ENCODE measurements around the gene PCDHGA5.
"Not testable (repeated sequence)": the region's sequence is repeated elsewhere in the genome, so short reads cannot be mapped to it uniquely, and the experiment has no call there.

Gene PCDHGA5

GRCh38 chr5:141354900-141355469 lies 9.0 kb upstream of the PCDHGA5 start, which contains the start of gene PCDHGA4:
TSS of gene PCDHGA4 (plus strand) at chr5:141355021. CDS start at chr5:141355108, 87 bp downstream.
- no peak for DNase-seq

GRCh38 chr5:141355641-141356040 lies 8.3 kb upstream of the PCDHGA5 start:
- DNase-seq: no peak

GRCh38 chr5:141356133-141356532 lies 7.8 kb upstream of the PCDHGA5 start:
- no peak for DNase-seq

- DNase-seq: no peak
Measured at GRCh38 chr5:141356950-141357349, 7.0 kb upstream of the PCDHGA5 start.

- DNase-seq: no peak
Measured at GRCh38 chr5:141359790-141360426, 4.1 kb upstream of the PCDHGA5 start, which contains the start of gene PCDHGB2. TSS of gene PCDHGB2 (plus strand) at chr5:141359994. CDS start at chr5:141360136, 142 bp downstream.

- no peak for DNase-seq
Measured at GRCh38 chr5:141360685-141361084, 3.3 kb upstream of the PCDHGA5 start.

- no peak for DNase-seq
Measured at GRCh38 chr5:141362719-141363118, 1.2 kb upstream of the PCDHGA5 start.

GRCh38 chr5:141366016-141366896 lies 2.3 kb downstream of the PCDHGA5 start:
- DNase-seq: no peak

- DNase-seq: peak; percentile 36
Measured at GRCh38 chr5:141369994-141370848, 6.3 kb downstream of the PCDHGA5 start, which contains the start of gene PCDHGB3. TSS of gene PCDHGB3 (plus strand) at chr5:141370242. CDS start at chr5:141370395, 153 bp downstream.

- DNase-seq: no peak
Measured at GRCh38 chr5:141371572-141372475, 7.9 kb downstream of the PCDHGA5 start.

GRCh38 chr5:141373673-141374317 lies 9.8 kb downstream of the PCDHGA5 start, which contains the start of gene PCDHGA6:
TSS of gene PCDHGA6 (plus strand) at chr5:141373891. CDS start at chr5:141374084, 193 bp downstream.
- no peak for DNase-seq

GRCh38 chr5:141374627-141375026 lies 10.7 kb downstream of the PCDHGA5 start:
- no peak for DNase-seq

GRCh38 chr5:141375444-141376155 lies 11.6 kb downstream of the PCDHGA5 start:
- not testable (repeated sequence) for DNase-seq

- no peak for DNase-seq
Measured at GRCh38 chr5:141382469-141383294, 18.7 kb downstream of the PCDHGA5 start, which contains the start of gene PCDHGA7. TSS of gene PCDHGA7 (plus strand) at chr5:141382742. CDS start at chr5:141382900, 158 bp downstream.

GRCh38 chr5:141383345-141383744 lies 19.4 kb downstream of the PCDHGA5 start:
- DNase-seq: no peak

GRCh38 chr5:141384471-141385267 lies 20.7 kb downstream of the PCDHGA5 start:
- no peak for DNase-seq

GRCh38 chr5:141387557-141388311 lies 23.8 kb downstream of the PCDHGA5 start, which contains the start of gene PCDHGB4:
TSS of gene PCDHGB4 (plus strand) at chr5:141387698. CDS start at chr5:141387885, 187 bp downstream.
- not testable (repeated sequence) for DNase-seq
